HG02840 (cell line): ENCODE results near the gene SND1.
A peak's percentile ranks its signal among the peaks of the same experiment; 100 is the strongest.

ENCODE experiments used
- ATAC-seq: cut with Tn5 transposase; IDR thresholded peaks from one replicate; pipeline ENCODE4 v1.9.1; 2021; ENCODE audit warnings: mild to moderate bottlenecking, moderate library complexity, moderate number of reproducible peaks; ENCODE audit not compliant: unreplicated experiment, low FRiP score

SND1 gene

DNA sequence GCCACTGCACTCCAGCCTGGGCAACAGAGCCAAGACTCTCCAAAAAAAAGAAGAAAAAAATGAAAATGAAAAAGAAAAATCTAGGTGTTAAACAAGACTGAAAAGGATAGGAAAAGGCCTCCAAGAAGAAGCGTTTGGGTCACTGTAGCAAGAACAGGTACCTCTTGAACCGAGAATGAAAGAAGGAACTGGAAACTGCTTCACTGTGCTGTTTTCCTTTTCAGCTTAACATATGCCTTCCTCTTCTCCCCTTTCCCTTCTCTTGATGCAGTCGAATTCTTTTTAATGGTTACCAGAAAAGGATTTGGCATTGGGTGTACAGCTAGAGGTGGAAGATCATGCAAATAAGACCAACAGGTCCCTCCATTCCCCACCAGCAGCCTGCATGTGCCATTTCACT, 351.2 kb downstream of the SND1 start:
- ATAC-seq = peak; percentile 46

- ATAC-seq = no peak
These were observed 351.8 kb downstream of the SND1 start for GRCh38 chr7:128003787-128004186.

- no peak for ATAC-seq
These were observed 352.6 kb downstream of the SND1 start for GRCh38 chr7:128004623-128005022.

GRCh38 chr7:128005117-128005516, 353.1 kb downstream of the SND1 start:
- no peak for ATAC-seq

- no peak for ATAC-seq
These were observed 353.8 kb downstream of the SND1 start for GRCh38 chr7:128005759-128006159.

DNA sequence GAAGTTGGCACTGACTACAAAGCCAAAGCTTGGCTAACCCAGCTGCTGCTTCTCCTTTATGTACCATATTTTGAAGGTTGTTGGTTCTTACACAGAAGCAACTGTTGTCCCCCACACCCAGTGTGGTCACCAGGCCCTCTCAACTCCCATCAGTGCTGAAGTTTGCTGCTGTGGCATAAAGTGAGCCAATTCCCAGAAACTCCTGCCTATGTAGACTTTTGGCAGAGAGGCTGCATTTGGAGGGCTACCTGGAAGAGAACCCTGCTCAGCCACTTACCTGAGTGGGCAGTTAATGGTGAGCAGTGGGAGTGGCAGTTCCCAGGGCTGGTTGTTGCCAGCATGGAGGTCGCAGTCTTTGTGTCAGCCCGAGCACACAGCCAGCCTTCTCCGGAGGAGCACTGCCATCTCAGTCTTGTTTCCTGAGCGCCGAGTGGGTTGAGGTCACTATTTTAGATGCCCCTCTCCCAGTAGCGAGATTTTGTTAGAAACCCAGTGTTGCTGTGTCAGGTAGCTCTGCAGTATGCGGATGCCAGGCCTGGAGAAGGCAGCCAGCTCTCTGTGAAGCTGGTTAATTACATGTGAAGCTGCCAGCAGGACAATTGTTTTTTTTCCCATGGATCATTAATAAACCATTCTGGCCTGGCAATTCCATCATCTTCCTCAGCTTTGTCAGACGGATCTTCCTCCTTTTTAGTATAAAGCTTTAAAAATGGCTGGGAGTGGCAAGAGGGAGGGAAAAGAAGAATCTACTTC, 354.7 kb downstream of the SND1 start:
- no peak for ATAC-seq

DNA sequence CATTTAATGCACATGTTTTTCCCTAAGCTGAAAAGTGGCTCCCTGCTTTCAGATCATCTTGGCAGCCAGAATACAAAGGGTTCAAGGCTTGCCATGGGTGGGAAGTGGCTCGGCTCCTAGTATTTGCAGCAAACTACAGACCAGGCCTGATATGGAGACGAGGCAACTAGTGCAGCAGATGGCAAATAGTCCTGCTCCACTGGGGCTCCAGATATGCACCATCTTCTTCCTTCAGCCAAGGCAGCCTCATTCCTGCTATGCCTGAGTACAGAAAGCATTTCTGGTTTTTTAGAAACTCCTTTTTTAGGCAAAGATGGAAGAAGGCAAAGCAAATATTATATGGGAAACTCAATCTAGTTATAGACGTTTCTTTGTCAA, 355.3 kb downstream of the SND1 start:
- no peak for ATAC-seq

- ATAC-seq = no peak
These were observed 356.1 kb downstream of the SND1 start for GRCh38 chr7:128008141-128008540.

- no peak for ATAC-seq
These were observed 356.8 kb downstream of the SND1 start for GRCh38 chr7:128008744-128009143.

DNA sequence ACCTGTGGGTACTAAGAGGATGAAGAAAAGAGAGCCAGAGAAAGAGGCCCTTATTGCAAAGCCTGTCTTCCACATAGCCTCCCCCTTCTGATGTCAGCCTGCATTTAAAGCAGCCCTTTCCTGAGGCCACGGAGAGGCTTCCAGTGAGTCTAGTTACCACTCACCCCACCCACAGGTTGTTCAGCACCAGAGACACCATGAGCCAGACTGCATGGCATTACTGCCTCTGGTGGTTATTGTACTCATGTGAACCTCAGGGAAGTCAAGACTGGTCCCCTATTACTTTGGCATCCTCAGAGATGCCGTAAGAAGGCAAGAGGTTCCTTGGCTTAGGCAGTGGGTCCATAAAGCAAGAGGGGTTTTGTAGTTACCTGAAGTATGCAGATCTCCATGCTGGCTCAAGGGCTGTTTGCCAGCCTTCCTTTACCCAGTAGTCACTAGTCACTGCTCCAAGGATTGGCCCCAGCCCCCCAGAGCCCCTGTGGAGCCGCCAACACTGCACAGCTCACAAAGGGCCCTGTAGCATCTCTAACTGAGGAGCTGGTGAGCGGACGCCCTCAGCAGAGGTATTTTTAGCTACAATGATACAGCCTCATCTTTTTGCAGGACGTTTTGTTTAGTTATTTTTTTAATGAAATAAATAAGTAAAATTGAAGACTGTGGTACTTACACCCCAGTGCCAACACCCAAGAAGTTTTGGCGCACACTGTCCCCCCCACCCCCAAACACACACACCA, 358.6 kb downstream of the SND1 start:
- ATAC-seq = no peak

- ATAC-seq = no peak
These were observed 359.2 kb downstream of the SND1 start for GRCh38 chr7:128011131-128011661.

DNA sequence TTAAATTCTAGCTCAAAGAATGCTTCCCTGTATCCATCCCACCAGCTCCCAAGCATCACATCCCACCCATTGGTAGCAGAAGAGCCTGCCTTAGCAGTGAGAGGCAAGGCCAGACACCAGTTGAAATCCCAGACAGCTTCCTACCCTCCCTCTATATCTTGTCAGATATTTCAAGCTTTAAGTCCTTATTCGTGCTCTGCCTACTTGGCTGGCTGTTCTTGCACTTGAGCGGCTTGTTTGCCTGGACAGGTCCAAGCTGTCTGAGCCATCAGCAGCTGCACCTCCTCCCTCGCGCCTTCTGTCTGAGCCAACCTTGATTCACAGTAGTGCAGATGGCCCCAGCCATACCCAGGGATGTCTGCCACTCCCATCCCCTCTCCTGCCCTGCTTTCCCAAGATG, 362.8 kb downstream of the SND1 start:
- no peak for ATAC-seq

DNA sequence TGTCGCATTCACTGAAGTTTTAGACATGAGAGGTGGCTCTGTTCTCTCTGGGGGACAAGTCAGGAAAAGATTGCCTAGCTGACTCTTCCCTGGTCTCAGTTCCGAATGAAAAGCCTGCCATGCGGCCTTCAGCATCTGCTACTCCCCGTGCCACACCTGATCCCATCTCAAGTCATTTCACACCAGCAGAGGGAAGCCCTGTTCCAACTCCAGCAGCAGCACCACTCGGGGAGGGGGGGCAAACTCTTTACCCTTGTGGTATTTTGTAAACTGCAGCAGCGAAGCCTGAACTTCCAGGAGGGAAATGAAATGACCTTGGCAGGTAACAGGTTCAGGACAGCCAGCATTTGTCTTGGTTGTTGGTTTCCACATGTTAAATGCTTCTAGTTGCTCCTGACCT, 365.5 kb downstream of the SND1 start:
- ATAC-seq = no peak

DNA sequence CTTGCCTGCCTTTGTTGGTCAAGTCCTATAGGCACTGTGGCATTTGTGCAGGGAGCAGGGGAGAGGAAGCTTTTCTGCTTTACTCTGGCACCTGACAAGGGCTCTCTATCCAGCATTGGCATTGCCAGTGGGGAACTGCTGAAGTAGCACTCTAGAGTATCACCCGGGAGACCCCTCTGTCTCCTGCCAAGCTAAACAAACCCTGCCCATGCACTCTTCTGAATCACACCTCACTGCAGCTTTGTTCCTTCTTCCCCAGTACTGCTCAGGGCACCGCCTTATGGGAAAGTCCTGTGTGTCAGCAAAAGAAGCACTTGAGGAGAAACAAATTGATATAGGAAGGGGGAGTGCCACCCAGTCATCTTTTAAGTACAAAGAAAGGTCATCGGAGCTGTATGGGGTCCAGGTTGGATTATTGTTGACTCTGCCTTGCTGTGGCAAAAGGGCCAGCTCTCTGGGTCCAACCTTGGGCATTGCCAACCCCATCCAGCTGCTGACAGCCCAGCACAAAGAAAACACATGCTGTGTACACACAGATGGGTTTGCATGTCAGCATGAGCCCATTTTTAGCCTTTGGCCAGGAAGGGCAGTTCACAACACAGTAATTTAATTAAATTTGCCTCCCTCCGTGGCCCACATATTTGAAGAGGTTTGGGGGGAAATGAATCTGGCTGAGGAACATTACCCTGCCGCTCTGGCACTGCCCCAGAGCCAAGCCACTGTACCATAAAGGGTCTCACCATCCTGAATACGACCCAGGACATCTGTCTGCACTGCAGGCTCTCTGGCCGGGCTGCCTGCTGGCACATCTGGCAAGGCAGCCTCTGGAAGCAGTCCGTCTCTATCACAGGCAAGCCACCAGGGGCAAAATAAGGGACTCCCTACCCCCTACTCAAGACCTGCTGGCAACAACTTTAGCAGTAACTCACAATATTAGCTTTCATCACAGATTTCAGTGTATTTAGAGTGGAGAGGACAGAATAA, 366.2 kb downstream of the SND1 start:
- no peak for ATAC-seq

DNA sequence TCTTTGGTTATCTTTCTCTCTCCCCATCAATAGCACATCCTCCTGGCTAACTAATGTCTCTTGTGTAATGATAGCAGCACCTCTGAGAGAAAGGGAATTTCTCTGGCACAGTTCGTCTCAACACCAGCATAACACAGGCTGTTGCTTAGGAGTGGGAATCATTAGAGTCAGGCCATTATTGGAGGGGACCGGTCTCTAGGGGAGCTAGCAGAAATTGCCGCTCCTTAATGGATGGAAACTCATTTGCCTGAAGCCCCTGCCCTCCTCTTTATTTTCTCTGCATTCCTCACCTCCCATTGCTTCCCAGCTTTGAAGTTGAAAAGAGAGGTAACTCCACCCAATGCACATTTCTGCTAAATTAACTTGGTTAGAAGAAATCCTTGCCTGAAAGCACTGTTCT, 367.3 kb downstream of the SND1 start:
- no peak for ATAC-seq

DNA sequence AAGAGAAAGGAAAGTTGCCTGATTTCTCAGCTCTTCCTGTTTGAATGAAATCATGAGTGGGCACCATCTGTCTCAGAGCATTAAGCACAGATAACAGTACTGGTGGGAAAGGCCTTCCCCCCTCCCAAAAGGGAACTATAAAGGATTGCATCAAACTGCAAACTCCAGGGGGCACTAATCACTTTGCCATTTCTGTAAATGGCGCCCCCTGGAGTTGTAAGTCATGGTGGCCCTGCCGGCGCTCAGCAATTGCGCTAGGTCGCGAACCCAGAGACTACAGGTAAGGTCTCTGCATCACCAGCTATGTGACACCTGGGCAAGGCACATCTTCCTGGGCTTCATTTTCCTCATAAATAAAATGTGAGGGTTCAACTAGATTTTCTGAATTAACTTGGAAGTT, 368.2 kb downstream of the SND1 start:
- ATAC-seq = no peak

DNA sequence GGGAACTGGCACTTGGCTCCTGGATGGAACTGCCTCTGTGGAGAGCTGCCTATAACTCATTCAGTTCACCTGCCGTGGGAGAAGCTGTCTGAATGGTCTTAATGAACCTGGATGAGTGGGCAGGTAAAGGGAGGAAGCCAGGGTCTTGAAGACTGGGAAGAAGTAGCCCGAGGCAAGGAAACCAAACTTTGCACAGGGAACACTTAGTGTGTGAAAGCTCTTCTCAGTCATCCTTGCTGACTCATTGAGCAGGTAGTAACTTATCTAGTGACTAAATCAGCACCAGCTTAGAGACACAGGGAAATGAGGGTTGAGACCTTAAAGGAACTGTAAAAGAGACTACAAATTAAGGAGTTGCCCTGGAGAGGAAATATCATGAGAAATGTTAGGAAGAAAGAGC, 369.4 kb downstream of the SND1 start:
- no peak for ATAC-seq

DNA sequence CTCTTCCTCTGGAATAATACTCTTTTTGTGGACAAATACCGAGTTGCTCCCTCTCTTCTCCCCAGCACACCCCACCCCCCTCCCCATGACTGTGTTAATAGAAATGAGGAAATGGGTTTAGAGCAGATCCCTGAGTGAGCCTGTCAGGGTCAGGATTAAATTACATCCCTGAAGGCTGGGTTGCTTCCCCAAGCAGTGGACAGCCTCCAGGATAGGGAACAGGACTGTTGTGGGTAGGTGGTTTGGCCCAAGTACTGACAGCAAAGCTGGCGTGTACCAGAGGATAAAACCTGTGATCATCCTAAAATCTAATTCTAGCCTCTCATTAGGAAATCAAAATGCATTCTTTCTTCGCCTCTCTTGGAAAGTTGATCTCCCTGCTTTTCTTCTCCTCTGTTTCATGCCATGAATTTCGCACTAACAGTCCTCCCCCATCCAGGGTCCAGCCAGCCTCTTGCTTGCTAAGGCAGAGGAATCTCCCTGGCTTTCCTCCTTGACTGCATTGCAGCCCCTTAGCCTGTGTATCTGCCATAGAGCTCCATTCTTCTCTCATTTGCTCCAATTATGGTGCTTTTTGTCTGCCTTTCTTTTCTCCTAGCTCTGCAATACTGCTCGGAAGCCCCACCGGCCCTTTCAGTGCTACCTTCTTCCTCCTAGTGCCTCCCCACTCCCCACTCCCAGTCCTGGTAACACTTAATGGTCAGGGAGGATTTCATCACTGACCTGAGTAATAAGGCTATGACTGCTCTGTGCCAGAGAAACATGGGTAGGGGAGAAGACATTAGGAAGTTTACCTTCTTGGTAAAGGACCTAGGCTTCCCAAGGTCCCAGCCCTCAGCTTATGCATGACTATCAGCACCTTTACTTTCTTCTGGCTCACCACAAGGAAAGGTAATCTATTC, 370.9 kb downstream of the SND1 start:
- no peak for ATAC-seq

GRCh38 chr7:128024151-128024550, 372.2 kb downstream of the SND1 start:
- ATAC-seq = no peak

DNA sequence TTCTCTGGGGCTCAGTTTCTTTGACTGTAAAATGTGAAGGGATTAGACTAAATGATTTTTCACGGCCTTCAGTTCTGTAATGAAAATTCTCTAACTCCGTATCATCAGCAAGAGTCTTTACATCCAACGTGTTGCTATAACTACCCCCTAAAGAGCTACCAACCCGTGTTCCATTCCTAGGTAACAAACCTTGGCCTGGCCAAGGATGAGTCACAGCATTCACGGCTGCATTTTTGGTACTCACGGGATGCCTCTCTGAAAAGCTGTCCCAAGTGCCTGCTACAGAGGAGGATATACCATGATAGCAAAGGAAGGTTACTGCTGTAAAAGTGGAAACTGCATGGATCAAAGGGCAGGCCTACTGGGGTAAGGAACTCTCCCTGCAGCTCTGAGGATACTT, 373.4 kb downstream of the SND1 start:
- no peak for ATAC-seq
